Naive thymus-derived CD8-positive, alpha-beta T cell (primary cell): ENCODE measurements around the gene C3orf80. TPM values are rescaled to one million over a fixed set of nuclear protein-coding genes. Genes with fewer than 3 reads are reported as not detected.
"Not testable (repeated sequence)": the region's sequence is repeated elsewhere in the genome, so short reads cannot be mapped to it uniquely, and the experiment has no call there.

Experiments
- ATAC-seq, 2 donors: fragments of 150-1000 bp; cut with Tn5 transposase in 1 of 2; sonication (Bioruptor Pico), chemical (Tn5 transposase) in 1 of 2; 1 replicate in 1 of 2; 2 replicates in 1 of 2; pipeline ENCODE4 v1.10.0; 2021; ENCODE audit warnings: mild to moderate bottlenecking in 2 of 2, moderate library complexity in 2 of 2
- POLR2A ChIA-PET: fragments of 350-600 bp; sonication (Branson Sonifier 250); formaldehyde crosslinking; loops from one replicate; lab custom pipeline; 2021; ENCODE audit warnings: antibody characterized with exemption; lab: Charles Lee
- DNase-seq, 10 donors: peaks; one replicate each; pipeline versions ENCODE4 v3.0.0 to v3.0.0-alpha.2; 2020 to 2022
- H3K27ac Mint-ChIP-seq, 10 donors: one replicate each; pipeline ENCODE4 v1.8.0; 2020 to 2022; ENCODE audit warnings: mild to moderate bottlenecking in 10 of 10, mixed read lengths in 10 of 10, moderate library complexity in 4 of 10, inconsistent platforms in 1 of 10
- H3K27me3 Mint-ChIP-seq, 5 donors: one replicate each; pipeline ENCODE4 v1.8.0; 2021 to 2022; ENCODE audit warnings: mixed read lengths in 5 of 5
- H3K36me3 Mint-ChIP-seq, 3 donors: one replicate each; pipeline ENCODE4 v1.8.0; 2020 to 2022; ENCODE audit warnings: mixed read lengths in 3 of 3, mild to moderate bottlenecking in 2 of 3, inconsistent platforms in 1 of 3
- H3K4me1 Mint-ChIP-seq, 4 donors: one replicate each; pipeline ENCODE4 v1.8.0; 2021 to 2022; ENCODE audit warnings: mixed read lengths in 4 of 4
- H3K4me3 Mint-ChIP-seq, 10 donors: one replicate each; pipeline ENCODE4 v1.8.0; 2020 to 2022; ENCODE audit warnings: mild to moderate bottlenecking in 10 of 10, mixed read lengths in 10 of 10, moderate library complexity in 6 of 10, inconsistent platforms in 1 of 10
- H3K9me3 Mint-ChIP-seq, 9 donors: one replicate each; pipeline ENCODE4 v1.8.0; 2020 to 2022; ENCODE audit warnings: mixed read lengths in 9 of 9, mild to moderate bottlenecking in 3 of 9, inconsistent platforms in 1 of 9, moderate library complexity in 1 of 9
- polyA plus RNA-seq, 3 donors: library from polyadenylated mRNA; unstranded; fragments of 300-500 nt; fragmentation: Illumina TruSeq; gene quantifications; one replicate each; pipeline ENCODE4 v1.2.3, GENCODE V29; 2021
- total RNA-seq, 8 experiments: library from RNA in 2 of 8; stranded (reverse) in 2 of 8; gene quantifications; one replicate each; pipeline ENCODE4 v1.2.3 and lab custom pipeline; 2021 to 2026

C3orf80 gene
- total RNA-seq (not detected), polyA plus RNA-seq (not detected), total RNA-seq (lab: John Stamatoyannopoulos, UW) (0 reads per million in 6 experiments)

DNA sequence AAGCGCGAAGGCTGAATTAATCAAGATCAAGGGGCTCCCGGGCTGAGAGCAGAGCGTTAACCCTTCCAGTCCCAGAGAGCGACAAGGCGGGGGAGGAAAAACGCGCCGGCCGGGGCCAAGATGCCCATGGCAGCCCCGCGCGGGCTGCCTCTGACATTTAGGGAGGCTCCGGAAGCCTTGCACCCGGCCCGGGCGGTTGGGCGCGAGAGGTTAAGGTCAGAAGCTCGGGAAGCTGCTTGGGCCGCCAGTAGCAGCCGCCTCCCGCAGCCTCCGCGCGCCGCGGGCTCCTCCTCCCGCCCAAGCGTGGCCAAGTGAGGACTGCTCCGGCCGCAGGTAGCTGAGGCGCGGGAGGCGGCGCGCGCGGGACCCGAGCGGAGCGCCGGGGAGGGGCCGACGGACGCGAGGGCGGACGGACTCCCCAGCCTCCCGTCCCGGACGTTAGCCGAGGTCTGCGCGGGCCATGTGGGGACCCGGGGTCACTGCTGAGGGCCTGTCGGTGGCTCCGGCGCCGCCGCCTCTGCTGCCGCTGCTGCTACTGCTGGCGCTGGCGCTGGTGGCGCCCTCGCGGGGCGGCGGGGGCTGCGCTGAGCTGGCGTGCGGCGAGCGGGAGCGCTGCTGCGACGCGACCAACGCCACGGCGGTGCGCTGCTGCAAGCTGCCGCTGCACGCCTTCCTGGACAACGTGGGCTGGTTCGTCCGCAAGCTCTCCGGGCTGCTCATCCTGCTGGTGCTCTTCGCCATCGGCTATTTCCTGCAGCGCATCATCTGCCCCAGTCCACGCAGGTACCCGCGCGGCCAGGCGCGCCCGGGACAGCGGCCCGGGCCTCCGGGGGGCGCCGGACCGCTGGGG, at the start of gene C3orf80:
Gene C3orf80, plus strand, starts transcription at position 247 of the 850 bp plus-strand sequence. Its CDS starts 214 bp downstream, at position 461.
- H3K4me3 Mint-ChIP-seq = peak within 1 kb of the TSS; percentile 68 to 91 (median 82)
- DNase-seq = peak in 6 of 10 donors; percentile 7 to 34 (median 32)
- POLR2A ChIA-PET = no interaction called here
- H3K27me3 Mint-ChIP-seq = peaks cover 38 to 56% (median 50%) of the 10 kb centered on the region in 5 donors
- no peaks in the 10 kb centered on the region for H3K9me3 Mint-ChIP-seq
- ATAC-seq = peak; percentile 83 to 87
- H3K27ac Mint-ChIP-seq = no peak within 1 kb of the TSS
- peaks cover 0 to 2% (median 2%) of the 10 kb centered on the region in 3 donors for H3K36me3 Mint-ChIP-seq
- peaks cover 8 to 22% (median 20%) of the 10 kb centered on the region in 4 donors for H3K4me1 Mint-ChIP-seq

DNA sequence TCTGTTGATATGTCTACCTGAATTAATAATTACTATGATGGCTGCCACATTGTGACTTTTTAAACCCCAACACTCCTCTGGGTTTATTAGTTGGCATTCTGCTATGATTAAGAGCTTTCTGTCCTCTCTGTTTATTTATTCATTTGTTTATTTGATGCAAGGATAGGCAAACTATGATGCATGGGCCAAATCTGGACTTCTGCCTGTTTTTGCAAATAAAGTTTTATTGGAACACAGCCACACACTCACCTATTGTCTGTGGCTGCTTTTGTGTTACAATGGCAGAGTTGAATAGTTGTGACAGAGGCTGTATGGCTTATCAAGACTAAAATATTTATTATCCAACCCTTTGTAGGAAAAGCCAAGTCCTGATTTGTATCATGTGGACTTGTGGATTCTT, 48.3 kb upstream of the C3orf80 start:
- H3K4me3 Mint-ChIP-seq = no peak overlapping the region
- no peak for ATAC-seq
- DNase-seq = no peak
- H3K9me3 Mint-ChIP-seq = peaks cover 0 to 11% (median 4%) of the 10 kb centered on the region in 9 donors
- peaks cover 0 to 4% (median 4%) of the 10 kb centered on the region in 4 donors for H3K4me1 Mint-ChIP-seq
- no peak overlapping the region for H3K27ac Mint-ChIP-seq
- POLR2A ChIA-PET = no interaction called here
- peaks cover 0 to 4% (median 0%) of the 10 kb centered on the region in 3 donors for H3K36me3 Mint-ChIP-seq
- peaks cover 0 to 25% (median 7%) of the 10 kb centered on the region in 5 donors for H3K27me3 Mint-ChIP-seq

DNA sequence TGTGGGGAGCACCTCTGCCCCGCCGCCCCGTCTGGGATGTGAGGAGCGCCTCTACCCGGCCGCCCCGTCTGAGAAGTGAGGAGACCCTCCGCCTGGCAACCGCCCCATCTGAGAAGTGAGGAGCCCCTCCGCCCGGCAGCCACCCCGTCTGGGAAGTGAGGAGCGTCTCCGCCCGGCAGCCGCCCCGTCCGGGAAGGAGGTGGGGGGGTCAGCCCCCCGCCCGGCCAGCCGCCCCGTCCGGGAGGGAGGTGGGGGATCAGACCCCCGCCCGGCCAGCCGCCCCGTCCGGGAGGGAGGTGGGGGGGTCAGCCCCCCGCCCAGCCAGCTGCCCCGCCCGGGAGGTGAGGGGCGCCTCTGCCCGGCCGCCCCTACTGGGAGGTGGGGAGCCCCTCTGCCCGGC, 46.6 kb upstream of the C3orf80 start:
- H3K4me1 Mint-ChIP-seq, POLR2A ChIA-PET, H3K36me3 Mint-ChIP-seq: not testable (repeated sequence)

DNA sequence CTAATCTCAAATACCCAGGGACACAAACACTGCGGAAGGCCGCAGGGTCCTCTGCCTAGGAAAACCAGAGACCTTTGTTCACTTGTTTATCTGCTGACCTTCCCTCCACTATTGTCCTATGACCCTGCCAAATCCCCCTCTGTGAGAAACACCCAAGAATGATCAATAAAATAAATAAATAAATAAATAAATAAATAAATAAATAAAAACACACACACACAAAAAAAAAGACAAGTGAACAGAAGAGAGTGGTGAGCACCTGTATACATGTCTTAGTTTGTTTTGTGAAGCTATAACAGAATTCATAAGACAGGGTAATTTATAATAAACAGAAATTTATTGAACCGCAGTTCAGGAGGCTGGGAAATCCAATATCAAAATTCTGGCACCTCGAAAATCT, 45.8 kb upstream of the C3orf80 start:
- peaks cover 0 to 11% (median 4%) of the 10 kb centered on the region in 9 donors for H3K9me3 Mint-ChIP-seq
- ATAC-seq, H3K4me3 Mint-ChIP-seq, H3K4me1 Mint-ChIP-seq, H3K36me3 Mint-ChIP-seq, POLR2A ChIA-PET, H3K27ac Mint-ChIP-seq, DNase-seq: not testable (repeated sequence)
- H3K27me3 Mint-ChIP-seq = peaks cover 0 to 27% (median 8%) of the 10 kb centered on the region in 5 donors

More for the DNA sequence above, 46.6 kb upstream of the C3orf80 start:
- H3K27ac Mint-ChIP-seq, DNase-seq, H3K4me3 Mint-ChIP-seq, ATAC-seq: not testable (repeated sequence)
- Mint-ChIP-seq H3K27me3 (peaks cover 0 to 27% (median 7%) of the 10 kb centered on the region in 5 donors), H3K9me3 (peaks cover 0 to 11% (median 4%) of the 10 kb centered on the region in 9 donors)

DNA sequence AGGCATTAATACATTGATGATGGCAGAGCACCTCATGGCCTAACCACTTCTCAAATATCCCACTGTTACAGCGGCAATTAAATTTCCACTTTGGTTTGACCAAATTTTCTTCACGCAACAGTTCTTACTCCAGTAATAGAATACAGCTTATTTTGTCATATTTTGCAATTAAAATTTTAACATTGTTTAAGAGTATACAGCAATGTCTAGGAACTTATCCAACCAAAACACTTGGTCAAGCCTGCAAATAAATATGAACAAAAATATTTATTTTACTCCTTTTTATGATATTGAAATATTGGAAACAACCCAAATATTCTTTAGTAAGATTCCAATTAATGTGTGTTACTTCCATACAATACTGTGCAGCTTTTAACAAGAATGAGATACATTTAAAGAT, 45.3 kb upstream of the C3orf80 start:
- no peaks in the 10 kb centered on the region for H3K4me1 Mint-ChIP-seq
- H3K27ac Mint-ChIP-seq = no peak overlapping the region
- H3K27me3 Mint-ChIP-seq = peaks cover 0 to 30% (median 9%) of the 10 kb centered on the region in 5 donors
- peaks cover 0 to 11% (median 4%) of the 10 kb centered on the region in 9 donors for H3K9me3 Mint-ChIP-seq
- ATAC-seq = no peak
- no peak overlapping the region for H3K4me3 Mint-ChIP-seq
- H3K36me3 Mint-ChIP-seq = peaks cover 0 to 4% (median 0%) of the 10 kb centered on the region in 3 donors
- POLR2A ChIA-PET = no interaction called here
- no peak for DNase-seq

DNA sequence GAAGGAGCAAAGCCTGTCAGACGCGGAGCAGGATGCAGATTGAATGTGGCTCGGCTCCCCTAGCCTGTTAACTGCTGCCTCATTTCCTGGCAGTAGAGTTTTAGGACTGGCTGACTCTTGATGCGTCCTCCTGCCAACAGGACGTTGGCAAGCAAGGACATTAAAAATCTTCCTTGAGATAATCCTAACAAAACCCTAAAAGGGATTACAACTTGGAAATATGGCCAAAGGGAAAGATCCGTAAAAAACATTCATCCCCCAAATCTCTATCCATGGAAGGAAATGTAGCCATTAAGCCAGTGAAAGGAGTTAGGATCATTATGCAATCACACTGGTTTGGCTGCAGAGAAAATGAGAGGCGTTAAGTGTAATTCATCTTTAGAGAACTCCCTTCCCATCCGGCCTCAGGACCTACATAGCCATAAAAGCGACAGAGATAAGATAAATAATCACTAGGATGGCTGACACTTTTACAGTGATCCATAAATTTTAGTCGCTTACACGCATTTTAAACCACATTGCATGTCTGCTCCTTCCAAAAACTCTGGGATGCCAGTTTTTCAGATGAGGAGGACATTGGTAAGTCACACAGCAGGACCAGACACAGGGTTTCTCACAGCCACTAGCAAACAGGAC, 44.5 kb upstream of the C3orf80 start:
- peaks cover 0 to 11% (median 4%) of the 10 kb centered on the region in 9 donors for H3K9me3 Mint-ChIP-seq
- no peaks in the 10 kb centered on the region for H3K4me1 Mint-ChIP-seq
- POLR2A ChIA-PET = no interaction called here
- ATAC-seq = no peak
- H3K27ac Mint-ChIP-seq = no peak overlapping the region
- H3K4me3 Mint-ChIP-seq = no peak overlapping the region
- no peak for DNase-seq
- peaks cover 0 to 4% (median 0%) of the 10 kb centered on the region in 3 donors for H3K36me3 Mint-ChIP-seq
- peaks cover 0 to 38% (median 9%) of the 10 kb centered on the region in 5 donors for H3K27me3 Mint-ChIP-seq

DNA sequence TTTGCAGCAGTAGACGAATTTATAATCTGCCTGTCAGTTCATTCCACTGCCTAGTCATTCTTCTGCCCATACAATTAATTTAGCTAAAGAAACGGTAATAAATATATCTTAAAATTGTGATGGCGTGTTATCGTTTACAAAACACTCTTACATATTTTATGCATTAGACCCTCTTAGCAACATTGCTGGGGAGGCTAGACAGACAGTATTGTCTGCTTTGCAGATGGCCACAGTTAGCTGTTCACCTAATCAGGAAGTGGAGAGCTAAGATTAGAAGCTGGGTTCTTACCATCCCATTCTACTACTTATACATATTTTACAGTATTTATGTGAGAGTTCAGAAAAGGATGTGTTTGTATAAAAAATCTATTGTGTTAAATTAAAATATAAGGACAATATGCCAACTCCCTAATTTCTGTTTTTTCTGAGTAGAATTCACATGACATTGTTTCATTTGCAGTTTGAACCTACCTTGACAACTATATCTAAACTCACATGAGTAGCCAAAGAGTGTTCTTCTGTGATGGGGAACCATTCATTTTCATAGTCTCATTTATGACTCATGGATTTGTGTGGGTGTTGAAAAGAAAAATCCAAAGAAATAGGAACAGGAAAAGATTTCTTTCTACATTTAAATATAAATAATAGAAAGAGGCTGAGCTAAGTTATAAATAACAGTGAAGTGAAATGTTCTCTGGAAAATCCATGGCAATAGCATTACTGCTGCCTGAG, 41.7 kb upstream of the C3orf80 start:
- no peak for ATAC-seq
- Mint-ChIP-seq H3K4me1 (no peaks in the 10 kb centered on the region), H3K4me3 (no peak overlapping the region)

DNA sequence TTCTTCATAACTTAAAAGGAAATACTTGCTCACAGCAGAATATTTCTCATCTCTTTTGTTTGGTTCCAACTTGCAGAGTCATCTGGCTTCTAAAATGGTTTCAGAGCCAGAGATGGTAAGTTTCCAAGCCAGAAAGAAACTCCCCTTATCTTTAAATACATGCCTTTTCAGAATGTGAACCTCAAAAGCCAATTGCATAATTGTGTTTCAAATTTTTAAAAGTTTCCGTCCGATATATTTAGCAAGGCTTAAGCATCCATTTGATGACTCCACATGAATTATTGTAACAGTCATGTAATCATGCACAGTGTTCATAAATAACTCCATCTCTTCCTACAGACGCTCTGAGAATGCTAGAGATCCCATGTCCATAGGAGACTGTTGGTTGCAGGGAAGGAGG, 40.6 kb upstream of the C3orf80 start:
- no peak overlapping the region for H3K4me3 Mint-ChIP-seq
- ATAC-seq = no peak
- no peaks in the 10 kb centered on the region for H3K4me1 Mint-ChIP-seq
- DNase-seq = no peak
- peaks cover 0 to 4% (median 0%) of the 10 kb centered on the region in 3 donors for H3K36me3 Mint-ChIP-seq
- POLR2A ChIA-PET = no interaction called here
- peaks cover 3 to 50% (median 9%) of the 10 kb centered on the region in 5 donors for H3K27me3 Mint-ChIP-seq
- peaks cover 0 to 11% (median 0%) of the 10 kb centered on the region in 9 donors for H3K9me3 Mint-ChIP-seq
- no peak overlapping the region for H3K27ac Mint-ChIP-seq

More for the DNA sequence above, 41.7 kb upstream of the C3orf80 start:
- peaks cover 0 to 11% (median 0%) of the 10 kb centered on the region in 9 donors for H3K9me3 Mint-ChIP-seq
- H3K36me3 Mint-ChIP-seq = peaks cover 0 to 4% (median 0%) of the 10 kb centered on the region in 3 donors
- no peak for DNase-seq
- POLR2A ChIA-PET = no interaction called here
- peaks cover 3 to 46% (median 9%) of the 10 kb centered on the region in 5 donors for H3K27me3 Mint-ChIP-seq
- H3K27ac Mint-ChIP-seq = no peak overlapping the region

- no peak overlapping the region for H3K4me3 Mint-ChIP-seq
- peaks cover 2 to 43% (median 8%) of the 10 kb centered on the region in 5 donors for H3K27me3 Mint-ChIP-seq
- peaks cover 0 to 4% (median 0%) of the 10 kb centered on the region in 3 donors for H3K36me3 Mint-ChIP-seq
- DNase-seq (no peak), ATAC-seq (no peak)
- POLR2A ChIA-PET = no interaction called here
- no peak overlapping the region for H3K27ac Mint-ChIP-seq
- peaks cover 0 to 11% (median 0%) of the 10 kb centered on the region in 9 donors for H3K9me3 Mint-ChIP-seq
- no peaks in the 10 kb centered on the region for H3K4me1 Mint-ChIP-seq
Observed at GRCh38 chr3:160185751-160186150, 39.5 kb upstream of the C3orf80 start.

DNA sequence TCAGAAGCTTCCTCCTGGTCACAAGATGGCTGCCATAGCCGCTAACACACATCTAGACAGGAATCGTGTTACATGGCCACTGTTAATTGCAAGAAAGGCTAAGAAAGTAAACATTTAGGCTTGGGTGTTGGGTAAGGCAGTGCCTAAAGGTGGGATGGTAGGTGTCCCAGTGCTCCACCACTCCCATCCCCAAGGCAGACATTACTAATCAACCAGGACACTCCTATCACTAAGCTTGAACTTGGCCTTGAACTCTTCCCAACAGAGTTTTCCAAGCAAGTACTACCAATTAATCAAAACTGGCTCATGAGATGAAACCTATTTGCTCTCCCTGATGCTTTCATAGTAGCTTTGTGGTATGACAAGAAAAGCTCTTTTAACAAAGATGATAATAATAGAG, 37.9 kb upstream of the C3orf80 start:
- no peak for DNase-seq
- no peak overlapping the region for H3K27ac Mint-ChIP-seq
- POLR2A ChIA-PET = no interaction called here
- H3K36me3 Mint-ChIP-seq = peaks cover 0 to 4% (median 0%) of the 10 kb centered on the region in 3 donors
- H3K4me1 Mint-ChIP-seq = no peaks in the 10 kb centered on the region
- ATAC-seq = no peak
- H3K27me3 Mint-ChIP-seq = peaks cover 0 to 29% (median 5%) of the 10 kb centered on the region in 5 donors
- H3K9me3 Mint-ChIP-seq = peaks cover 0 to 11% (median 0%) of the 10 kb centered on the region in 9 donors
- H3K4me3 Mint-ChIP-seq = no peak overlapping the region

GRCh38 chr3:160192310-160193029, 32.8 kb upstream of the C3orf80 start:
- H3K36me3 Mint-ChIP-seq = peaks cover 0 to 4% (median 0%) of the 10 kb centered on the region in 3 donors
- H3K9me3 Mint-ChIP-seq = peaks cover 0 to 4% (median 0%) of the 10 kb centered on the region in 9 donors
- H3K27ac Mint-ChIP-seq = no peak overlapping the region
- no peaks in the 10 kb centered on the region for H3K4me1 Mint-ChIP-seq
- DNase-seq (no peak), ATAC-seq (no peak)
- no peak overlapping the region for H3K4me3 Mint-ChIP-seq
- POLR2A ChIA-PET = no interaction called here
- peaks cover 0 to 10% (median 2%) of the 10 kb centered on the region in 5 donors for H3K27me3 Mint-ChIP-seq
